ENCODE data around the gene RAI1.

Gene RAI1

DNA sequence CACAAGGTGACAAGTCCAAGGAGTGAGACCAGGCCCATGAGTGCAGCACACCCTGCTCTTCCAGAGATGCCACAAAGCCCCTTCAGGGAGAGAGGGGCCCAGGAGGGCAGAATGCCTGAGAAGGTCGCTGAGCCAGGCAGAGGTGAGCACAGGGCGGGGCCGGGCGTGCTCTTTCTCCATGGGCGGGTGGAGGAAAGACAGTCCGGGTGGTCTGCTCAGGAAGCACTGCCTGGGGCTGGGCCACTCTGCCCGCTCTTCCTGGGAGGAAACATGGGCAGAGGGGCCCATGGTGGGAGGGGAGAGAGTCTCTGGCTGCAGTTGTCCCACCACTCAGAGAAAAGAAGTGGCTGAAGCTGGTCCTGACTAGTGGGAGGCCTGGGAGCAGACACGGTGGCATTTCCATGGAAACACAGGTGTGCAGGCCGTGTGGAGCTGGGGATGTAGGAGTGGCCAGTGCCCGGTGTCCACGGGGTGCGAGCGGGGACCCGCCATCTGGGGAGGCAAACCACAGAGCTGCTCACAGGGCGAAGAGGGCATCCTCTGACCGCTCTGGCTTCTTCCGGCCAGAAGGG is 165.9 kb downstream of the RAI1 start:
- no peak for DNase-seq (ENCODE audit: low read depth, low spot score)
- TF ChIP-seq, protein P1, sequence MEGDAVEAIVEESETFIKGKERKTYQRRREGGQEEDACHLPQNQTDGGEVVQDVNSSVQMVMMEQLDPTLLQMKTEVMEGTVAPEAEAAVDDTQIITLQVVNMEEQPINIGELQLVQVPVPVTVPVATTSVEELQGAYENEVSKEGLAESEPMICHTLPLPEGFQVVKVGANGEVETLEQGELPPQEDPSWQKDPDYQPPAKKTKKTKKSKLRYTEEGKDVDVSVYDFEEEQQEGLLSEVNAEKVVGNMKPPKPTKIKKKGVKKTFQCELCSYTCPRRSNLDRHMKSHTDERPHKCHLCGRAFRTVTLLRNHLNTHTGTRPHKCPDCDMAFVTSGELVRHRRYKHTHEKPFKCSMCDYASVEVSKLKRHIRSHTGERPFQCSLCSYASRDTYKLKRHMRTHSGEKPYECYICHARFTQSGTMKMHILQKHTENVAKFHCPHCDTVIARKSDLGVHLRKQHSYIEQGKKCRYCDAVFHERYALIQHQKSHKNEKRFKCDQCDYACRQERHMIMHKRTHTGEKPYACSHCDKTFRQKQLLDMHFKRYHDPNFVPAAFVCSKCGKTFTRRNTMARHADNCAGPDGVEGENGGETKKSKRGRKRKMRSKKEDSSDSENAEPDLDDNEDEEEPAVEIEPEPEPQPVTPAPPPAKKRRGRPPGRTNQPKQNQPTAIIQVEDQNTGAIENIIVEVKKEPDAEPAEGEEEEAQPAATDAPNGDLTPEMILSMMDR (IDR thresholded peaks at IDR 0.05; ENCODE audit: low read depth, low read length), result no peak
- in situ Hi-C loops (cut with HindIII; ENCODE audit: low sequenced_read_pairs), result no loop called here
- H3K4me3 ChIP-seq (ENCODE audit: low read depth, low read length), result no peak overlapping the region

DNA sequence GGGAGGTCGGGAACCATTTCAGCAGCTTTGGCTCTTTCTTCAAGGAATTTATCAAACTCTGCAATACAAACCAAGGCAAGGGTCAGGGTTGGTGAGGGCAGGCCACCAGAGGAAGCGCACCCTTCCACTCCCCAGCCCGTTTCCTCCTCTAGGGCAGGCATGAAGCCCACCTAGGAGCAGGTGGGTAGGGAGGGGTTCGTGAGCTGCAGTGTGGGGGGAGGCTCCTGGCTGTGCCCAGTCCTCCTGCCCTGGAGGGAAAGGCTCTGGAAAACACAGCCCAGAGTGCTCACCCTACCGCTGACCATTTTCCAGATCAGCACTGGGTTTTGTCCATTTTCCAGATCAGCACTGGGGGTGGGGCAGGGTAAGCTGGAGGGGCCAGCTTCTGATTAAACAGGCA is 166.5 kb downstream of the RAI1 start:
- in situ Hi-C loops (cut with HindIII; ENCODE audit: low sequenced_read_pairs), result no loop called here
- TF ChIP-seq, protein P1 (IDR thresholded peaks at IDR 0.05; ENCODE audit: low read depth, low read length), result no peak
- DNase-seq (ENCODE audit: low read depth, low spot score), result no peak
- H3K4me3 ChIP-seq (ENCODE audit: low read depth, low read length), result no peak overlapping the region

DNA sequence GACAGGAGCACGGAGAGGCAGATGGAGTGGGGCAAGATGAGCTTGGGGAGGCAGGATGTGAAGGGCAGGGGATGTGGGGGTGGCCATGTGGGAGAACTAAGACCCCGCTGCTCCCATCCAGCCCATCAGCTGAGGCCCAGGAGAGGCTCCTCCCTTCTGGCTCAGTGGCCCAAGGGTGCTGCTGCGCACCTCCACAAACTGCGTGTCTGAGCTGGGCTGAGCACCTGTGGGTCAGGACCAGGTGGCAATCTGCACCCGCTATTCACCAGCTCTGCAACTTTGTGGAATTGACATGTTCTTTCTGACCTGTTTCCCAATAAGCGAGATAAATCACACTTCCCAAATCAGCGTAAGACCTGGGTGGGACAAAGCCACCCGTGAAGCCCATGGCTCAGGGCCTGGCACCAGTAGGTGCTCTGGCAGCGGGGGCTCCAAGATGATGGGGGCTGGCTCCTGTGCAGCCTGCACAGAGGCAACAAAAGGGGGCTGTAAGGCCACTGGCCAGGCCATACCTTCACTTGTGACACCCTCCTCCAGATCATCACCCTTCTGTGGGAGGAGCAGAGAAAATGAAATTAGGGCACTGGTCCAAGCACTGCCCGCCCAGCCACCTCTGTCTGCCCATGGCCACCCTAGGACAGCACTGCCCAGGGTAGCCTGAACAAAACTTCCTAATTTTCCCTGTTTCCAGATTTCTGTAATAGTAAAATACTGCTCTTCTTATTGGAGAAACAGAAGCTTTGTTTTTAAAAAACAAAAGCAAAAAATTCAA is 167.2 kb downstream of the RAI1 start:
- in situ Hi-C loops (cut with HindIII; ENCODE audit: low sequenced_read_pairs), result no loop called here
- TF ChIP-seq, protein P1 (IDR thresholded peaks at IDR 0.05; ENCODE audit: low read depth, low read length), result no peak
- no peak overlapping the region for H3K4me3 ChIP-seq (ENCODE audit: low read depth, low read length)
- DNase-seq (ENCODE audit: low read depth, low spot score), result no peak

DNA sequence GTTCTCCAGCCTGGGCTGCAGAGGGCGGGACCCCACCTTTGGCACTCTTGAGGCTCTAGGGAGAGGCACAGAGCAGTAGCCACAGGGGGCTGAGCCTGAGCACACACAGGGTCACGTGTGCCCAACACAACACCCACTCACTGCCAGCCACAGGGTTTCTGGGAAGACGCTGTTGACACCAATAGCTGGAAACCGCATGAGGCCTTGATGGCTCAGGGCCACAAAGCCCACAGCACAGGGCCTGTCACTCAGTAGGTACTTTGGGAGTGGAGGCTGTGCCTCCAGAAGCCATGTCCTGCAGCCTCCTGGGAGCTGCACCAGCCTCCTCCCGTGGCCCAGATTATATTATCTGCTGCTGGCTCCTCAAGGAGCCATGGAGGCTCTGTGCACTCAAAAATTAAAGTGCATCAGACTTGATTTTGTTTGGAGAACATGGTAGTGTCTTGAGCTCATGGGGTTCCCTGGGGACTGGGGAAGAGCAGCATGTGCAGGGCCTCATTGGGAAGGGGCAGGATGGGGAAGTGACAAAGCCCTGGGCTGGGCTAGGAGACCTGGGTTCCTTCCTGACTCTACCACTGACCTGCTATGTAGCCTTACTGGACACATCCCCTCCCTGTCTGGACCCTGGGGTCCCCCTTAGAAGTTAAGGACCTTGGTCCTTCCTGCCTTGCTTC is 168.0 kb downstream of the RAI1 start:
- peak; percentile 52 for DNase-seq (ENCODE audit: low read depth, low spot score)
- H3K4me3 ChIP-seq (ENCODE audit: low read depth, low read length), result no peak overlapping the region
- TF ChIP-seq, protein P1 (IDR thresholded peaks at IDR 0.05; ENCODE audit: low read depth, low read length), result no peak
- in situ Hi-C loops (cut with HindIII; ENCODE audit: low sequenced_read_pairs), result no loop called here

DNA sequence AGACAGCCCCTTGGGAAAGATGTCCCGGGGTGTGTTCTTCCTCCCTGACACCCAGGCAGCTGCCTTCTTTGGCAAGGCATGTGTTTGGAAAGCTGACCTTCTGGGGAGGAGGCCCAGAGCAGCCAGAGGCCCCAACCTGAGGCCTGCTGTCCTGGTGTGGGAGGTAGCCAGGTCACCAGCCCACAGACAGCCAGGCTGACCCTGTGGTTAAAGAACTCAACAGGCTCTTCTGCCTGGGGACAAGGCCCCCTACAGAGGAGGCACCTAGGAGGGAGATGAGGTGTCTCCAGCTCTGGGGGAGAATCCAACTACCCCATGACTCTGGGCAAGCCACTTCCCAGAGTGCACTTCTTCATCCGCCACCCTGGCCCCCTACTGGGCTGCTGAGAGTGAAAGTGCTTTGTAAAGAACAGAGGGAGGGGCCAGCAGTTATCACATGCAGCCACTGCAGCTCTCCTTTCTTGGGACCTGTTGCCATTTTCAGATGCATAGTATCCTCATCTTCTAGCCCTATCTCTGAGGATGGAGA is 168.7 kb downstream of the RAI1 start:
- H3K4me3 ChIP-seq (ENCODE audit: low read depth, low read length), result no peak overlapping the region
- peak; percentile 83 for DNase-seq (ENCODE audit: low read depth, low spot score)
- TF ChIP-seq, protein P1 (IDR thresholded peaks at IDR 0.05; ENCODE audit: low read depth, low read length), result no peak
- in situ Hi-C loops (cut with HindIII; ENCODE audit: low sequenced_read_pairs), result no loop called here

GRCh38 chr17:17851103-17852002 is 170.1 kb downstream of the RAI1 start:
- in situ Hi-C loops (cut with HindIII; ENCODE audit: low sequenced_read_pairs), result no loop called here
- H3K4me3 ChIP-seq (ENCODE audit: low read depth, low read length), result no peak overlapping the region
- TF ChIP-seq, protein P1 (IDR thresholded peaks at IDR 0.05; ENCODE audit: low read depth, low read length), result no peak
- DNase-seq (ENCODE audit: low read depth, low spot score), result no peak
